Amygdala (tissue), 56 donors: ENCODE results near the gene ANKRD6.

Experiments used
- DNase-seq, 56 donors: peaks; one replicate each; lab custom pipeline; 2025; lab: John Stamatoyannopoulos, UW

Gene ANKRD6

GRCh38 chr6:89505847-89506246, 72.9 kb downstream of the ANKRD6 start:
- DNase-seq = no peak

- no peak for DNase-seq
These were observed 74.0 kb downstream of the ANKRD6 start for GRCh38 chr6:89506716-89507617.

- DNase-seq = no peak
These were observed 76.0 kb downstream of the ANKRD6 start for GRCh38 chr6:89508755-89509563.

- no peak for DNase-seq
These were observed 76.9 kb downstream of the ANKRD6 start for GRCh38 chr6:89509777-89510281.

DNA sequence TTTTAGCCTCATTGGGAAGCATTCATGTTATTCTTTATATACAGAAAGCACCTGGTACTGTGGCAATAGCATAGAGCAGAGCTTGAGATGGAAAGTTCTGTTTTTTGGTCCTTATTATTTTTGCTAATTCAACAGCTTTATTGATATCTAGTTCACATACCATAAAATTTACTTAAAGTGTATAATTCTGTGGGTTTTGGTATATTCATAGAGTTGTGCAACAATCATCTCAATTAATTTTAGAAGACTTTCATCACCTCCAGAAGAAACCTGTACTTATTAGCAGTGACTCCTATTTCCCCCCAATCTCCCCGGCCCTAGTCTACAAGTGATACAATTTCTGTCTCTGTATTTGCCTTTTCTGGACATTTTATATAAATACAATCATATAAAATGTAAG, 77.4 kb downstream of the ANKRD6 start:
- DNase-seq = no peak

DNA sequence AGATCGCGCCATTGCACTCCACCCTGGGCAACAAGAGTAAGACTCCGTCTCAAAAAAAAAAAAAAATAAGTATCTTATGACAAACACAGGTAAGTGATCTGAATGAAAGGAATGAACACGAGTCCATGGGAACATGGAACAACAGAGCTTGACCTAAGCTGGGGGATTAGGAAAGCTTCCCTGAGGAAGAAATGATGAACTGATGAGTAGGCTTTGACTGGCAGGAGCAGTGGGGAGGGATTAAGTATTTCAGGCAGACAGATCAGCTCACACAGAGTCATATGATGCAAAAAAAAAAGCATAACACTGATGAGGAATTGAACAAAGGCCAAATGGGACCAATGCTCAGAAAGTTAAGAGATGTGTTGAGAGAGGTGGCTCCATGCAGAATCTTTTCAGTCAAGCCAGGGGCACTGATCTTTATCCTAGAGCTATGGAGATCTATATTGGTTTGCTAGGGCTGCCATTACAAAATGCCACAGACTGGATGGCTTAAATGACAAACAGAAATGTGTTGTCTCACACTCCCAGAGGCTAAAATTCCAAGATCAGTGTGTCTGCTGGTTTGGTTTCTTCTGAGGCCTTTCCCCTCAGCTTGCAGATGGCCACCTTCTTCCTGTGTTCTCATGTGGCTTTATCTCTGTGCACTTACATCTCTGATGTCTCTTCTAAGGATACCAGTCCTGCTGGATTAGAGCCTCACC, 85.6 kb downstream of the ANKRD6 start:
- no peak for DNase-seq

GRCh38 chr6:89520736-89521135, 87.8 kb downstream of the ANKRD6 start:
- no peak for DNase-seq

GRCh38 chr6:89522778-89523177, 89.8 kb downstream of the ANKRD6 start:
- DNase-seq = no peak

DNA sequence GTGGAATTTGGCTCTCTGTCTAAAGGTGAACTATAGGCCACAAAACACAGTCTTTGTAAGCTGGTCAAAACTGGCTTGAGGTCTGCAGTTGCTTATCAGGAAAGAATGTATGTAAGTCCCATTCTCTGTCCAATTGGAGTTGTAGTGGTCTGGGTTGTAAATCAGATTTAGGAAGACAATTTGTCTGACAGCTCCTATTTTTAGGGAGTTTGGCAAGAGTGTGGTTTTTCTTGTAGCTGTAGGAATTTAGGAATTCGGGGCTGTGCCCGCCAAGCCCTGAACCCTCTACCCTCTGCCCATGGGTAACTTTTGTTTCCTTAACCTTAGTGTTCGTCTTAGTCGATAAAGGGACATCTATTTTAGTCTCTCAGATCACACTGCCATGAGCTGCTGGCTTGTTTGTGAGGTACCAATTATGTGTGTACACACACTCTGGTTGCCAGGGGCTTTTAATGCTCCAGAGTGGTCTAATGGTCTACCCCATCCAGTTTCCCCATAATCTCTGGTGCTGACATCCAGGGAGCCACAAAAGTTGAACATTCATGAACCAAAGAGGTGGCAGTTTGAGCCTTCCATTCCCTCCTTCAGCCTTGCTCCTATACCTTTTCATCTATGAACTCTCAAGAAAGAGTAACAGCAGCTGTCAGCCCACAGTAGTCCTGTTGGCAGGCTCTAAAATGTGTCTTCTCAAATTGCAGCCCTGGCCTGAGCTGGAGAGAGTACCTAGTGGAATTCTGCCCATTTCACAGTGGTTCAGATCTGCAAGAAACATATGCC, 93.0 kb downstream of the ANKRD6 start:
- no peak for DNase-seq

- no peak for DNase-seq
These were observed 93.6 kb downstream of the ANKRD6 start for GRCh38 chr6:89526563-89526869.

GRCh38 chr6:89527634-89528033, 94.7 kb downstream of the ANKRD6 start:
- no peak for DNase-seq

DNA sequence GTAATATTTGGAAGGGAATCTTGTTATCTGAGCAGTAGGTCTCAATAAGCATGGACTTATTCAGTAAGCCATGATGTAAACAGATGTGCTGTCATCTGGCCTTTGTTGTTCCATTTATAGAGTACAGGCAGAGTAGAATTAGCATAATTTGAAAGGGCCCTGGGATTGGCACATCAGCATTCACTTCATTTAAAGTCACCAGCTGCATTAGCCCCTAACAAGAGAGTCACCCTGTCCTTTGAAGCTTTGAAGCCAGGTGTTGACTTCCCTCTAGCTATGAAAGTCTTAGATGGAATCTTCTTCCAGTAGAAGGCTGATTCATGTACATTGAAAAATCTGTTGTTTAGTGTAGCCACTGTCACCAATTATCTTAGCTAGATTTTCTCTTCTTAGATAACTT, 95.9 kb downstream of the ANKRD6 start:
- DNase-seq = no peak

DNA sequence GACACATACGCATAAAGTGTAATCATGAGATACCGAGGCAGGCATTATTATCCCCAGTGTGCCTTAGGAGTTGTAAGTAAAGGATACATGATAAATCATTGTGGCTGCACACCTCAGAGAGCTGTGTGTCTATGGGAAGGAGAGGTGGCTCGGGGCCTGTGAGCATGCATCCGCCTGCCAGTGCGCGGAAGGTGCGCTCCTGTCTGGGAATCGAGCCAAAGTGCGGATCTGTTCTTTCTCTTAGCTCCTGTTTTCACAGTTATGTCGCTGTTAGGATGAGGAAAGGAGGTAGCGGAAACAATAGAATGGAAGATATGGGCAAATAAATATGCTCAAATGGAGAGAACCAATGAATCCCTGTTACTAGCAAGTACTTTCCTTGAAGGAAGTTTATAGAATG, 98.0 kb downstream of the ANKRD6 start:
- no peak for DNase-seq

- DNase-seq = no peak
These were observed 103.3 kb downstream of the ANKRD6 start for GRCh38 chr6:89536231-89536630.

- no peak for DNase-seq
These were observed 106.8 kb downstream of the ANKRD6 start for GRCh38 chr6:89539779-89540178.

DNA sequence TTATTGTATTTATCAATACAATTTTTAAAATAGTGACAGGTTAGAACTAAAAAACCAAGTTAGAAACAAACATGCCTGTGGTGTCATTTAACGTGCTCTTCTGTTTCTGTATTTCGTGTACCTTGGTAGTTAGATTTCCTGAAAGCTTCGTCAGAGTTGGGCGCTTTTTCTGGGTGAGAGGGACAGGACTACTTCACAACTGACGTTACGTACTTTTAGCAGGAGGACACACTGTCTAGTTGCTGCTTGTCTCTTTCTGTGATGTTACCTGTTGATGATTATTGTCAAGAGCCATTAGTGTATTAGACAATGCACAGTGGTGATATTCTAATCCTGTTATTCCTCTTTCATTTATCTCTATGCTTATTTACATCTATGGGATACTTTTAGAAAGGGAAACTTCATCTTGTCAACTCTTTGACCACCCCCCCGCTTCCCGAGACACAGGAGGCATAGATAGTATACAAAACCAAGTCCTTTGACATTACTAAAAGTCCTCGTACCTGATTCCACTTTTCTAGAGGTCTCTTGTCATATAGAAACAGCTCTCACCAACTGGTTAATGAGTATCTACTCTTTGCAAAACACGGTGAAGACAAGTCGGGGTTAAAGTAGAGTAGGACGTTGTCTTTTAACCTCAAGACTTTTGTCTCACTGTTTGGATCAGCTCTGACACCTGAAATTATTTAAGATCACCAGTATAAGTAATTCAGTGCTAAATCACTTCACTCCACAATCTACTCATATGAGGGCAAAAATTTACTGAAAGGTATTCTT, 109.3 kb downstream of the ANKRD6 start:
- DNase-seq = no peak

DNA sequence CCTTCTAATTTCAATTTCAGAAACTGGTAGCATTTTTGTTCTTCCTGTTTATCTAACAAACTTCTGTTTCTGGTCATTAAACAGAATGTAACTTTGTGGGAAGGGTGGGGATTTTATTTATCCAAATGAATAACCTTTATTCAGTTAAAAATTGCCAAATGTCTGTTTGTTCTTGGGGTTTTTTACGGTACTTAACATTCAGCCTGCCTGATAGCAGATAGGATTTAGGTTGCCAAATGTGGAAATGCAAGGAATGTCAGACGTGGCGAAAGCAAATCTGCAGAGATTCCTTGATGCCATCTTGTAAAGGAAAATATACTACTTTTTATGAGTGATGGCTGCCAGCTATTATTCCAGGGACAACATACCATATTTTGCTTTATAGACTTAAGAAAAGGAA, 109.9 kb downstream of the ANKRD6 start:
- no peak for DNase-seq

DNA sequence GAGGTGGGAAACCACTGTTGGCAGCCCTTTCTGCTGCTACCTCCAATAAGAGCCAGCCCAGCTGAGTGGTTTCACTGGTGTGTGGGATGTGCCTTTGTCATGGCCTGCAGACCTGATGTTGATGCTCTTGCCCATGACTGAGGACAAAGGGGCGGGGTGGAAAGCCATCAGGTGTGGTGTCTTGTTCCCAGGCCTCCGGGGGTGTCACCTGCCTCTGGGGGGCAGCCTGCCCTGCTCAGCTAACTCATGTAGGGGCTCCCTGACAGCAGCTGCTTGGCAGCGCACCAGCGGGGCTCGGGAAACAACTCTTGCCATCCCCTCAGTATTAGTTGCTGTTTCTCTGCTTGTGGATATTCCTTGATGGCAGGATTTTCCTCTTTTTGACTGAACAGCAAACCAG, 114.3 kb downstream of the ANKRD6 start:
- no peak for DNase-seq

- DNase-seq = no peak
These were observed 120.5 kb downstream of the ANKRD6 start for GRCh38 chr6:89553431-89553830.

GRCh38 chr6:89554106-89554505, 121.2 kb downstream of the ANKRD6 start:
- no peak for DNase-seq
